AML-193 (cell line): ENCODE measurements around the gene CAMK2D.

ENCODE experiments used
- DNase-seq, 2 experiments: peaks; one replicate each; lab custom pipeline; 2025; lab: John Stamatoyannopoulos, UW

CAMK2D gene

GRCh38 chr4:113604955-113605354 is 156.6 kb downstream of the CAMK2D start:
- DNase-seq, result no peak

- no peak for DNase-seq
Observed at GRCh38 chr4:113603911-113604310, 157.6 kb downstream of the CAMK2D start.

DNA sequence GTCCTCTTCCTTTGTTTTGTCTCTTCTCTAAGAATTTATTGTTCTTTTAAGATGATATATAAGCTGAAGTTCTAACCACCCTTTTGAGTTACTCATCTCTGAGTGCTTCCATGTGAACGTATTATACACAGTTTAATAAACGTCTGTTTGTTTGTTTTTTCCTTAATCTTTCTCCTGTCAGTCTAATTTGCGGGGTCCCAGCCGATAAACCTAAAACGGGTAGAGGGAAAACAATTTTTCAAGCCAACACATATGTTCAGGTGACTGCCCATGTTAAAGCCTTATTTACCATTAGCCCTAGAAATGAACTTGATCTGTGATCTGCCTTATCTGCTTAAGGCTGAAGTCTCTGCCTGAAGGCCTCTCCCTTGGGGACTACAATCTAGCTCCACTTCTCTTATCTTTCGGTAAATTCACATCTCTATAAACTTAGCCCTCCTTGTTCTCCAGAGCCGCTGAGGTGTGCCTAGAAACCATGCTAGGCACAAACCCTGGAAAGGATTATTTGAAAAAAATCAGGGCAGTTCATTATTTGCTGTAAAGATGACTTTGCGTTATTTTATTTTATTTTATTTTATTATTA is 158.8 kb downstream of the CAMK2D start:
- DNase-seq, result no peak

GRCh38 chr4:113601636-113602035 is 159.9 kb downstream of the CAMK2D start:
- DNase-seq, result no peak

DNA sequence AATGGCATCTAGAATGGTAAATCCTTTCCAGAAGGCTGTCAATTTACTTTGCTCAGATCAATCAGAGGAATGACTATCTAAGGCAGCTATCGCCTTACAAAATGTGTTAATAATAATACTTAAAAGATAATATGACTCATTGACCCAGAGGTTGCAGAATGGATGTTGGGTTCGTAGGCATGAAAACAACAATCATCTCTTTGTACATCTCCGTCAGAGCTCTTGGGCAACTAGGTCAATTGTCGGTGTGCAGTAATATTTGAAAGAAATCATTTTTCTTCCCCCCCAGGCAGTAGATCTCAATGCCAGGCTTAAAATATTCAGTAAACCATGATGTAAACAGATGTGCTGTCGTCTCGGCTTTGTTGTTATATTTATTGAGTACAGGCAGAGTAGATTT is 165.1 kb downstream of the CAMK2D start:
- DNase-seq, result no peak

GRCh38 chr4:113594231-113594556 is 167.3 kb downstream of the CAMK2D start:
- no peak for DNase-seq

- no peak for DNase-seq
Observed at GRCh38 chr4:113593400-113594230, 167.9 kb downstream of the CAMK2D start.

DNA sequence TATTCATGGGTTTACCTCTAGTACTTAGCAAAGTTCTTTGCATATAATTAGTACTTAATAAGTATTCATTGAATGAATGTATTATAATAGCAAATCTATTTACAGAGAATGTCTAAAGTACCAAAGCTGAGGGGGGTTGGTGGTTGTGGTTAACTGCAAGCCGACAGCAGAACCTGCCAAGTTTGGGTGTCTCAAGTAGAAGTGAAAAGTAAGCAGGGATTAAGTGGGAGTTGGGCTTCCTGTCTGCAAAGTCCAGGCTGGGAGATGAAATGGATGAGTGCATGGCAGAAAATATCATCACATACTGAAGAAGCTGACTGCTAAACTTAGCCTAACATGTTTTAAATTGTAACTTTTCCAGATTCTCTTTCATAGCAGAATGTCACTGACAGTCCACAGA is 169.6 kb downstream of the CAMK2D start:
- DNase-seq, result no peak

GRCh38 chr4:113588895-113589668 is 172.5 kb downstream of the CAMK2D start:
- no peak for DNase-seq

DNA sequence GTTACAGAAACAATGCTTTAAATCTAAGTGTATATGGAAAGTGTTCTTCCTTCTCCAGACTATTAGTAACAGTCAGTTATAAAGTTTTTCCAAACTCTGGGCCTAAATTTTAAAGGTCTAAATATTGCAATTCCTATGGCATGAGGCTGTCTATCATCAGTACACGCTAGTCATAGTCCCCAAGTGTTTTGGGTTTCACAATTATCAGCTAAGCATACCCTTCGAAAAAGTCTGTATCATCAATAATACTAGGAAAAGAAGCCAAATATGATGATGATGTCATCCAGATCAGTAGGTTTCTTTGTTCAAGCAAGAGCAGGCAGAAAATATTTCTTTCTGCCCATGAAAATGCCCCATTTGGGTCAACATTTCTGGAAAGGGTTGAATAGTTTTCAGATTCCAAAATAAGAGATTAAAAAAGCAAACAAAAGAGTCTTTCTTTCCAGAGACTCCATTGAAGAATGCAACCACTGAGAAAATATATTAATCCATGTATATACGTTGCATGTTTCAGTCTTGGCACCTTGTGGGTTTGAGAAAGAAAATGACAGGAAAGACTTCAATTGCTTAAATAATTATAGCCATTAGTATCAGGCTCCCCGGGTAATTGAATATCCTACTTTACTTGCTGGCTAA is 173.8 kb downstream of the CAMK2D start:
- DNase-seq, result no peak

DNA sequence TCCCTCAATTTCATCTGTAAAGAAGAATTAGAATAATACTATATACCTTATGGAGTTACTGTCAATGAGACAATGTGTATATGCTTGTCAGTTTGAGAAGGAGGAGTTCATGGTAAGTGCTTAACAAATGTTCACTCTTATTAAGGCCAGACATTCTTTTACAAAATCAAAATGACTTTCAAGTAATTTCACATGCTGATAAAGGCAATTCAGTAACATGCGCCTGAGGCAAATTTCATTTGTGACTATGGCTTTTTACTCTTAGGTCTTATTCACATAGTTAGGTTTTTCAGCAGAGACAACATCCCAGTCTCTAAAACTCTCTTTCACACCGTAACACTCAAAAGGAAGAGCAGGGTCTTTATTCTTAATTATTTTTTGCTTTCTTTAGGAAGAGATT is 174.4 kb downstream of the CAMK2D start:
- no peak for DNase-seq

DNA sequence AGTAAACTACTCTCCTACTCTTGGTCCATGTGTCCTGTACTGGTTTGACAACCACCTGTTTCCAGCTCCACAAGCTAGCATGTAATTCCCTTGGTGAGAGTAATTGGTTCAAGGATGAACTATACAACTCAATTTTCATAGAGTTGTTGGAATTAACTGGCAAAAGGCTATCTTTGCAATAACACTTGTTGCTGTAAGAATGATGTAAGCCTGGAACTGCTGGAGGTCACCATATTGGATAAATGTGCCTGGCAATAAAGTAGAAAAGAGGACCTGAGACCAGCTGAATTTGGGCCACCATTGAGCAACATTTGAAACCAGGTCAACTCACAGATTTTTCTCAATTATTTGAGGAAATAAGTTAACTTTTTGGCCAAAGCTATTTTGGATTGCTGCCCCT is 175.5 kb downstream of the CAMK2D start:
- no peak for DNase-seq

GRCh38 chr4:113584407-113585150 is 177.0 kb downstream of the CAMK2D start:
- no peak for DNase-seq

DNA sequence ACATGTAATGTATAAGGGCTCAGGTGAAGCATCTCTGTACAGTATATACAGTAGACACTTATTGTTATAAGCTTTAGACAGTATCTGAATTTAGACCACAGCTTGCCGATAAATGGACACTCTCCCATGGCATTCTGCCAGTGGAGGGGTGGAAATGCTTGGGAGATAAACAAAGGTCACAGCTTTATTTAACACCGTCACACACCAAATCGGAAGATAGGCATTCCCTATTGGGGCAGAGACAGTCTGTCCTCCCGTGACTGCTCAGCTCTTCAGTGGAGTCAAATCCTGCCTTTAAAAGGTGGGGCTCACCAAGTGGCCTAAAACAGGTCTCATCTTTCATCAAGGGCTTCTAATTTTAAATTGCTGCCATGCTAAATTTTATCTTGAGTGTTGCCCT is 178.8 kb downstream of the CAMK2D start:
- no peak for DNase-seq

DNA sequence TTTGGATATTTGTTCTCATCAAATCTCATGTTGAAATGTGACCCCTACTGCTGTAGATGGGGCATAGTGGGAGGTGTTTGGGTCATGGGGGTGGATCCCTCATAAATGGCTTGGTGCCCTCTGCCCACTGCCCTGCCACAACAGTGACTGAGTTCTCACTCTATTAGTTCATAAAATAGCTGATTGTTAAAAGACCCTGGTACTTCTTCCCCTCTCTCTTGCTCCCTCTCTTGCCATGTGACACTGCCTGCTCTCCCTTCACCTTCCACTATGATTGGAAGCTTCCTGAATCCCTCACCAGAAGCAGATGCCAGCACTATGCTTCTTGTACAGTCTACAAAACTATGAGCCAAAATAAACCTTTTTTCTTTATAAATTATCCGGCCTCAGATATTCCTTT is 182.2 kb downstream of the CAMK2D start:
- no peak for DNase-seq

DNA sequence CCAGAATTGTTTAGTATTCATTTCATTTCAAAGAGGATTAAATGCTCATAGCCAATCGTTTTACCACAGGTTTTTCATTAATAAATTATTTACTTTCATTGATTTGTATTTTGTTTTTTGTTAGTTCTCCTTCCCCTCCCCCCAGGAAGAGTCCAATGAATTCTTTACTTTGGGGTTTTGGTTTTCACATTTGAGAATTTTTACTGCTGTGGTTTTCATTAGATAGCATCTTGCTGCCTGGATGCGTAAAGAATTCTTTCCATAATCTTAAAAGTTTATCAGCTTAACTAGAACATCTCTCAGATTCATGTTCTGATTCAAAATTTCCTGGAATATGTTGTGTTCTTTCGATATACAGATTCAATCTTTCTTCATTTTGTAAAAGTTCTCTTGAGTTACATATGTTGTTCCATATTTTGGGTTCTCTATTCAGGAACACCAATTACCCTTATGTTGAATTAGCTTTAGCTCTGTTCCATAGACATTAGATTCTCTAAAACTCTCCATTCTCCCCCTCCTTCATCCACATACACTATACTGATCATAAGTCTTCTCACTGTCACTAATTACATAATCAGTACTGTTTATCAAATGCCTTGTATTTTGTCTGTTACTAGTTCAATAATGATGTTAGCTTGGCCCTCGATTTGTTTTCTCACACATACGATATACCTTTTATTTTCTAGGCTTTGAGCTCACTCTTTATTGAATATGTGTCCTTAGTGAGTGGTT is 184.4 kb downstream of the CAMK2D start:
- no peak for DNase-seq

DNA sequence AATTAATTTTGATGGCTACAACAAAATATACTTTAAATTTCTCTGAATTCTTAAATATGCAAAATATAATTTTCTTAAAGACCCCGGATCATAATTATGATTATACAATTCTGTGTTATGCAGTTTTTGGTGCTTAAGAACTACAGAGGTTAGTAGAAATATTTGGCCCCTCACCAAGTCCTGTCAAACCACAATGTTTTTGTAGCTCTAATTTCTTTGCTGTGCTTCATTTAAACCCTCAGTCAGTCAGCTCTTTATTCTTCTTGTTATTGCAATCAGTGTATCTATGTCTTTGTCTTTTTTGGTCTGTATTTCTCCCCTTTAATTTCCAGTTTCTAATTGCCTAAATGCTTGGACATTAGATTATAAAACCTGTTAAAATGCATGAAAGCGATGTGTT is 186.1 kb downstream of the CAMK2D start:
- no peak for DNase-seq

GRCh38 chr4:113574636-113575103 is 186.9 kb downstream of the CAMK2D start:
- DNase-seq, result no peak

- DNase-seq, result no peak
Observed at GRCh38 chr4:113572620-113573019, 188.9 kb downstream of the CAMK2D start.

GRCh38 chr4:113566015-113566795 is 195.3 kb downstream of the CAMK2D start:
- DNase-seq, result no peak

DNA sequence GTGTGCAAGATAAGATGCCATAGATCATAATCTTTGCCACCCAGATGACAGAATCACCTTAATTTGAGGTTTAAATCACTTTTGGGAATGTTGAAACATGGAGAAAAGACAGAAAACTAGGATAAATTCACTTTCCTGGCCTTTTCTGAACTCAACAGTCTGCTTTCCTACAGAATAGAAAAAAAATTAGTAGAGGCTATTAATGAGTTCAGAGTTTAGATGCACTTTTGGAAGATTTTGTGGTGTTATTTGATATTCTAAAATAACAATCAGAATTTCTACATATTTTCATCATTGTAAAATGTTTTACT is 195.9 kb downstream of the CAMK2D start:
- DNase-seq, result no peak
